ENCODE results near the gene XYLT1.

Gene XYLT1

GRCh38 chr16:17360693-17361122 lies 110.1 kb downstream of the XYLT1 start:
- H3K4me3 ChIP-seq = no peak overlapping the region
- no peak for DNase-seq (ENCODE audit: low spot score)
- TF ChIP-seq, protein P1, sequence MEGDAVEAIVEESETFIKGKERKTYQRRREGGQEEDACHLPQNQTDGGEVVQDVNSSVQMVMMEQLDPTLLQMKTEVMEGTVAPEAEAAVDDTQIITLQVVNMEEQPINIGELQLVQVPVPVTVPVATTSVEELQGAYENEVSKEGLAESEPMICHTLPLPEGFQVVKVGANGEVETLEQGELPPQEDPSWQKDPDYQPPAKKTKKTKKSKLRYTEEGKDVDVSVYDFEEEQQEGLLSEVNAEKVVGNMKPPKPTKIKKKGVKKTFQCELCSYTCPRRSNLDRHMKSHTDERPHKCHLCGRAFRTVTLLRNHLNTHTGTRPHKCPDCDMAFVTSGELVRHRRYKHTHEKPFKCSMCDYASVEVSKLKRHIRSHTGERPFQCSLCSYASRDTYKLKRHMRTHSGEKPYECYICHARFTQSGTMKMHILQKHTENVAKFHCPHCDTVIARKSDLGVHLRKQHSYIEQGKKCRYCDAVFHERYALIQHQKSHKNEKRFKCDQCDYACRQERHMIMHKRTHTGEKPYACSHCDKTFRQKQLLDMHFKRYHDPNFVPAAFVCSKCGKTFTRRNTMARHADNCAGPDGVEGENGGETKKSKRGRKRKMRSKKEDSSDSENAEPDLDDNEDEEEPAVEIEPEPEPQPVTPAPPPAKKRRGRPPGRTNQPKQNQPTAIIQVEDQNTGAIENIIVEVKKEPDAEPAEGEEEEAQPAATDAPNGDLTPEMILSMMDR (IDR thresholded peaks at IDR 0.05) = no peak
- H3K27ac ChIP-seq = no peak overlapping the region

DNA sequence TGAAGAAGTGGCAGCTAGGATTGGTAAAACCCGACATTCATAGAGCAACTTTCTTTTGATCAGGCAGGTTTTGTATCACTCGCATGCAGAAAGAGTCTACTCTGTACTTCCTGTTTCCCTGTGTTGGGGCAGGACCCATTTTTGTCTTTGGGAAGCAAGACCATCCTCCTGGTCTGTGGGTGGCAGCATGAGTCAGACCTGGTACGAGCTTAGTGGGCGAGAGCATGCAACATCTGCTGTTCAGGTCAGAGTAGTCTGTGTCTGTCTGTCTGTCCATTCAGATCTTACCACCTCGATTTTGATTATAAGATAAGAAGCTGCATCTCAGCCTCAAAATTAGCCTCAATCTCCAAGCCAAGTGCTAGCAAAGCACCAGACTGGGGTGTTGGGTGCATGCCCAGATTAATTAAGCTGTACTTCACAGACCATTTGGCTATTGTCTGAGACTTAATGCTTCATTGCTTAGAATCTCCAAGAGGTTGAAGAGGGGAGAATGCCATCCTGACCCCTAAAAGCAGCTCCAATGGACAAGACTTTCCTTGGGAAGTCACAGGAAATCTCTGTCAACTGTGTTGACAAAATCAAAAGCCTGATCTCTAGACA lies 110.9 kb downstream of the XYLT1 start:
- H3K27ac ChIP-seq = peak overlapping the region in 1 of 2 donors; percentile 41
- H3K4me3 ChIP-seq = no peak overlapping the region
- TF ChIP-seq, protein P1 (IDR thresholded peaks at IDR 0.05) = no peak
- no peak for DNase-seq (ENCODE audit: low spot score)

DNA sequence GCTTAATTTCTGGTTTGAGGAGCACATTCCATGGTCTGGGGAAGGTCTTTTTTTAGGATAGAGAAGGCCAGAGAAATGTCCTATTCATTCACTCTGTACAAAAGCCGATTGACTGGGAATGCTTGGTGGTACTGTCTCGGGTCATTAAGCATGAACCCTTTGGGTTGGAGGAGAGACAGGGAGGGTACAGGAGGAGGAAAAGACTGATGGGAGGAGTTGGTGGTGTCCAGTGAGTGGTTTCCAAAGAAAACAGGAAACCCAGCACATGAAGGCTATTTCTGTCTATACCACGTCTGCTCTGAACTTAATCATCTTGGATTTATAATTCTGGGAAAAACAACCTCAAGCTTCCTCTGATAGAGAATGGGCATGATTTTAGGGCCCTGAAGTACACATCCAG lies 111.9 kb downstream of the XYLT1 start:
- TF ChIP-seq, protein P1 (IDR thresholded peaks at IDR 0.05) = no peak
- no peak overlapping the region for H3K4me3 ChIP-seq
- DNase-seq (ENCODE audit: low spot score) = no peak
- H3K27ac ChIP-seq = peak overlapping the region in 1 of 2 donors; percentile 41

DNA sequence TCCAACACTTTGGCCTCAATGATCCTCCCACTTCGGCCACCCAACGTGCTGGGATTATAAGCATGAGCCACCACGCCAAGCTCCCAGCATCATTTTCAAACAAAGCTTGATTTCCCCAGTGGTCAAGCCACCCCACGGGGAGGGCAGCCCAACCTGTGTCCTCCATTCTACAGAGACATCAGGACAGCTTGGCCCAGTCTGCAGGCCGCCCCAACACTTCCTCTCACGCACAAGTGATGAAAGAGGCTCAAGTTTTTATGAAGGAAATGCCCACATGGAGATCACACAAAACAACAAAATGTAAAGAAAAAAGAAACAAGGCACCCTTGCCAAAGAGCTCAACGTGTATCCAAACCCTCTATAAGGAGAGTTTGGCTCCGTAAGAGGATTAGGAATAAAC lies 112.4 kb downstream of the XYLT1 start:
- peak overlapping the region in 1 of 2 donors; percentile 8 for H3K27ac ChIP-seq

DNA sequence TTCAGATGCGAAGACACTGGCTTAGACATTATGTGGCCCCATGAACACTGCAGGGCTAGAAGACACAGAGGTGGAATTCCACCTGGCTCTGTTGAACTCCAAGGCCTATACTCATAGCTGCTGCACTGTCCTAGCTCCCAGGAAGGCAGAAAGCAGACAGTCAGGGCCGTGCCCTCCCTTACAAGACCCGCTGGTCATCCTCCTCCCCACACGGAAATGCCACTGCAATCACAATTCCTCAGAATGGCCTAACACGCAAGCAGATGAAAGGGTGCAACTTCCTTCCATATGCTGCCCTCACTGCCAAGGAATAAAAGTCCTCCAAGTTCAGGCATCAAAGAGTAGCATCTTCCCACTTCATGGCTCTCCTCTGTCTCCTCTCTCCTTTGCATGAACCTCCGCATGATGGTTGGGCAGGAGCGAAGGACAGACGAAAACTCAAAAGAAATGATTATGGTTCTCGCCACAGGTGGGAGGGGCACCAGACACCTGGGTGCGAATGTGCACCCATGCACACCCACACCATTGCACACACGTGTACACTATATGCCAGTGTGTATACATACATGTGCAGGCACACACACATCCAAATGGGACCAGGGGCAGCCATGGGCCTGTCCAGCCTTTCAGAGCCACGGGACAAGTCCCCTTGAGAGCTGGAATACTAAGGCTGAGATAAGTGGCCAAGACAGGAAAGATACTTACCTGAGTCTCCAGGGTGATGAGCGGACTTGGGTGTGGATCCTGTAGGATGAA lies 113.3 kb downstream of the XYLT1 start:
- Histone ChIP-seq H3K27ac (no peak overlapping the region), H3K4me3 (no peak overlapping the region)
- TF ChIP-seq, protein P1 (IDR thresholded peaks at IDR 0.05) = no peak
- DNase-seq (ENCODE audit: low spot score) = no peak

More for the DNA sequence above, 112.4 kb downstream of the XYLT1 start:
- no peak overlapping the region for H3K4me3 ChIP-seq
- no peak for DNase-seq (ENCODE audit: low spot score)
- TF ChIP-seq, protein P1 (IDR thresholded peaks at IDR 0.05) = no peak

DNA sequence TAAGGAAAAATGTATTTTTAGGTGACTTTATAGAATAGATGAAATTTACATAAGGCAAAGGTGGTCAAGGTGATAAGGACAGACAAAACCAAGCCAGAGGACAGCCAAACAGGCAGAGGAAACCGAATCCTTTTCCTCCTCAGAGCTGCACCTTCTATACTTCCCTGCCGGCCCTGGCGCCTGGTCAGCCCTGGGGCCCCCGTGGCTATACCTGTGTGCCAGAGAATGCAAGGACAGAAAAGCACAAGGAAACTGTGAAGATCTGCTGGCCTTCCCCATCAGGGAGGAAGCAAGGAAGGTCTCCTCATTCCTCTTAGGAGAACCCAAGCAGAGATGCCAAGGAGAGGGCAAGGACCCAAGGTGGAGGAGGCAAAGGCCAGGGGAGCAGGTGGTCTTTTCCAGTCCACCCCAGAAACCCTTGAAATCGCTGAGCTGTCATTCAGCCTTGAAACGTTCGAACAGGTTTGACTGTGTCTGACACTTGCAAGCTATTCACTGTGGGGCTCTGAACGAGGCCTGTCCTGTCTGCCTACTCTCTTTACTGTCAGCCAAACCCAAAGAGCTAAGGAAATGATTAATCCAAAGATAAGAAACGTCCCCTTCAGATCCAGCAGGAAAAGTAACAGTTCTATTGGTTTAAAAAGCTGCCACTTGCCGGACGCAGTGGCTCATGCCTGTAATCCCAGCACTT lies 114.4 kb downstream of the XYLT1 start:
- Histone ChIP-seq H3K27ac (no peak overlapping the region), H3K4me3 (no peak overlapping the region)
- TF ChIP-seq, protein P1 (IDR thresholded peaks at IDR 0.05) = no peak
- DNase-seq (ENCODE audit: low spot score) = no peak
